ENCODE data around the gene MED27.

Gene MED27

GRCh38 chr9:132002643-132003318 is 76.9 kb downstream of the MED27 start:
- TF ChIP-seq FOXM1 (IDR thresholded peaks at IDR 0.05; ENCODE audit: borderline replicate concordance, low read depth) (no peak), EGR1 (IDR thresholded peaks at IDR 0.05) (no peak), TAF1 (IDR thresholded peaks at IDR 0.05; ENCODE audit: low read depth) (no peak), ZBTB7A (IDR thresholded peaks at IDR 0.05; ENCODE audit: low read depth) (no peak), TEAD4 (IDR thresholded peaks at IDR 0.05) (no peak), CREB1 (IDR thresholded peaks at IDR 0.05; ENCODE audit: low read depth) (no peak), MAX (IDR thresholded peaks at IDR 0.05) (no peak), RAD21 (IDR thresholded peaks at IDR 0.05; ENCODE audit: low read depth) (no peak), CEBPB (IDR thresholded peaks at IDR 0.05) (no peak), YY1 (IDR thresholded peaks at IDR 0.05; ENCODE audit: low read depth) (no peak), NFIC (IDR thresholded peaks at IDR 0.05) (no peak), USF1 (IDR thresholded peaks at IDR 0.05) (no peak)
- TF ChIP-seq, protein P1, sequence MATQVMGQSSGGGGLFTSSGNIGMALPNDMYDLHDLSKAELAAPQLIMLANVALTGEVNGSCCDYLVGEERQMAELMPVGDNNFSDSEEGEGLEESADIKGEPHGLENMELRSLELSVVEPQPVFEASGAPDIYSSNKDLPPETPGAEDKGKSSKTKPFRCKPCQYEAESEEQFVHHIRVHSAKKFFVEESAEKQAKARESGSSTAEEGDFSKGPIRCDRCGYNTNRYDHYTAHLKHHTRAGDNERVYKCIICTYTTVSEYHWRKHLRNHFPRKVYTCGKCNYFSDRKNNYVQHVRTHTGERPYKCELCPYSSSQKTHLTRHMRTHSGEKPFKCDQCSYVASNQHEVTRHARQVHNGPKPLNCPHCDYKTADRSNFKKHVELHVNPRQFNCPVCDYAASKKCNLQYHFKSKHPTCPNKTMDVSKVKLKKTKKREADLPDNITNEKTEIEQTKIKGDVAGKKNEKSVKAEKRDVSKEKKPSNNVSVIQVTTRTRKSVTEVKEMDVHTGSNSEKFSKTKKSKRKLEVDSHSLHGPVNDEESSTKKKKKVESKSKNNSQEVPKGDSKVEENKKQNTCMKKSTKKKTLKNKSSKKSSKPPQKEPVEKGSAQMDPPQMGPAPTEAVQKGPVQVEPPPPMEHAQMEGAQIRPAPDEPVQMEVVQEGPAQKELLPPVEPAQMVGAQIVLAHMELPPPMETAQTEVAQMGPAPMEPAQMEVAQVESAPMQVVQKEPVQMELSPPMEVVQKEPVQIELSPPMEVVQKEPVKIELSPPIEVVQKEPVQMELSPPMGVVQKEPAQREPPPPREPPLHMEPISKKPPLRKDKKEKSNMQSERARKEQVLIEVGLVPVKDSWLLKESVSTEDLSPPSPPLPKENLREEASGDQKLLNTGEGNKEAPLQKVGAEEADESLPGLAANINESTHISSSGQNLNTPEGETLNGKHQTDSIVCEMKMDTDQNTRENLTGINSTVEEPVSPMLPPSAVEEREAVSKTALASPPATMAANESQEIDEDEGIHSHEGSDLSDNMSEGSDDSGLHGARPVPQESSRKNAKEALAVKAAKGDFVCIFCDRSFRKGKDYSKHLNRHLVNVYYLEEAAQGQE (IDR thresholded peaks at IDR 0.05; ENCODE audit: low read depth) = no peak

DNA sequence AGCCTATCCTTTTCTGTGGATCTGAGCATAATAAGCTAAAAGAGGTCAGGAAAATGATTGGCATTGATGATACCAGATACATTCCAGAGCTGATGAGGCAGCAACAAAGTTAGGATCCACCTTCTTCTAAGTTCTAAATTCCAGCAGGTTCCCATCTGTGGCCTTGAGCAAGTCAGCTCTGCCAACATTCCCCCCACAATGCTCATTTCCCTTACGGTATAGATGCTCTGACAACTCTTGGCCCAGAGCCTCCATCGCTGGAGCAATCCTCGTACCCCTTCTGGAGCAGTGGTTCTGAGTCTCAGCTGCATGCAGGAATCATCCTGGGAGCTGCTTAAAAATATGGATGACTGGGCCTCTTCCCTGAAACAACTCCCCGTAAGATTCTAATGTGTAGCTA is 78.1 kb downstream of the MED27 start:
- TF ChIP-seq USF1 (IDR thresholded peaks at IDR 0.05) (no peak), TAF1 (IDR thresholded peaks at IDR 0.05; ENCODE audit: low read depth) (no peak), MAX (IDR thresholded peaks at IDR 0.05) (no peak), CREB1 (IDR thresholded peaks at IDR 0.05; ENCODE audit: low read depth) (no peak), EGR1 (IDR thresholded peaks at IDR 0.05) (no peak), TCF12 (IDR thresholded peaks at IDR 0.05; ENCODE audit: low read depth) (no peak), RAD21 (IDR thresholded peaks at IDR 0.05; ENCODE audit: low read depth) (no peak), ZBTB7A (IDR thresholded peaks at IDR 0.05; ENCODE audit: low read depth) (no peak), EP300 (IDR thresholded peaks at IDR 0.05; ENCODE audit: borderline replicate concordance) (no peak), NFIC (IDR thresholded peaks at IDR 0.05) (no peak)

DNA sequence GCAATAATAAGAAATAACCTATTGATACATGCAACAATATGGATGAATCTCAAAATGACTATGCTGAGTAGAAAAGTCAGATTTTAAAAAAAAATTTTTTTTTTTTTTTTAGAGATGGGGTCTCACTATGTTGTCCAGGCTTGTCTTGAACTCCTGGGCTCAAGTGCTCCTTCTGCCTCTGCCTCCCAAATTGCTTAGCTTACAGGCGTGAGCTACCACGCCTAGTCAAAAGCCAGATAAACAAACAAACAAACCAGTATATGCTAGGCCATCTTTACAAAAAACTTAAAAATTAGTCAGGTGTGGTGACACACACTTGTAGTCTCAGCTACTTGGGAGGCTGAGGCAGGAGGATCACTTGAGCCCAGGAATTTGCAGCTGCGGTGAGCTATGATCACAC is 79.0 kb downstream of the MED27 start:
- TF ChIP-seq ZBTB7A (IDR thresholded peaks at IDR 0.05; ENCODE audit: low read depth) = no peak
- TF ChIP-seq TAF1 (IDR thresholded peaks at IDR 0.05; ENCODE audit: low read depth) = no peak
- TF ChIP-seq RAD21 (IDR thresholded peaks at IDR 0.05; ENCODE audit: low read depth) = no peak
- TF ChIP-seq USF1 (IDR thresholded peaks at IDR 0.05) = no peak
- no peak for TF ChIP-seq MAX (IDR thresholded peaks at IDR 0.05)
- no peak for TF ChIP-seq EGR1 (IDR thresholded peaks at IDR 0.05)
- no peak for TF ChIP-seq YY1 (IDR thresholded peaks at IDR 0.05; ENCODE audit: low read depth)
- TF ChIP-seq, protein P1 (IDR thresholded peaks at IDR 0.05; ENCODE audit: low read depth) = no peak
- no peak for TF ChIP-seq TEAD4 (IDR thresholded peaks at IDR 0.05)
- TF ChIP-seq NFIC (IDR thresholded peaks at IDR 0.05) = no peak
- no peak for TF ChIP-seq FOXM1 (IDR thresholded peaks at IDR 0.05; ENCODE audit: borderline replicate concordance, low read depth)
- TF ChIP-seq CREB1 (IDR thresholded peaks at IDR 0.05; ENCODE audit: low read depth) = no peak
- no peak for TF ChIP-seq TCF12 (IDR thresholded peaks at IDR 0.05; ENCODE audit: low read depth)

GRCh38 chr9:131999692-132000551 is 79.7 kb downstream of the MED27 start:
- TF ChIP-seq EP300 (IDR thresholded peaks at IDR 0.05; ENCODE audit: borderline replicate concordance) (no peak), NFIC (IDR thresholded peaks at IDR 0.05) (no peak), TCF12 (IDR thresholded peaks at IDR 0.05; ENCODE audit: low read depth) (no peak), RAD21 (IDR thresholded peaks at IDR 0.05; ENCODE audit: low read depth) (no peak), YY1 (IDR thresholded peaks at IDR 0.05; ENCODE audit: low read depth) (no peak), MAX (IDR thresholded peaks at IDR 0.05) (no peak), CEBPB (IDR thresholded peaks at IDR 0.05) (no peak), USF1 (IDR thresholded peaks at IDR 0.05) (no peak), CREB1 (IDR thresholded peaks at IDR 0.05; ENCODE audit: low read depth) (no peak)
- TF ChIP-seq, protein P1 (IDR thresholded peaks at IDR 0.05; ENCODE audit: low read depth) = no peak

Measured in Ishikawa (cell line).